Hippocampal formation (tissue), 2 donors: ENCODE measurements around the gene ZNF774.
"Not testable (repeated sequence)": the region's sequence is repeated elsewhere in the genome, so short reads cannot be mapped to it uniquely, and the experiment has no call there.

Source experiments
- DNase-seq, 2 donors: peaks; one replicate each; lab custom pipeline; 2025; lab: John Stamatoyannopoulos, UW

The ZNF774 gene

DNA sequence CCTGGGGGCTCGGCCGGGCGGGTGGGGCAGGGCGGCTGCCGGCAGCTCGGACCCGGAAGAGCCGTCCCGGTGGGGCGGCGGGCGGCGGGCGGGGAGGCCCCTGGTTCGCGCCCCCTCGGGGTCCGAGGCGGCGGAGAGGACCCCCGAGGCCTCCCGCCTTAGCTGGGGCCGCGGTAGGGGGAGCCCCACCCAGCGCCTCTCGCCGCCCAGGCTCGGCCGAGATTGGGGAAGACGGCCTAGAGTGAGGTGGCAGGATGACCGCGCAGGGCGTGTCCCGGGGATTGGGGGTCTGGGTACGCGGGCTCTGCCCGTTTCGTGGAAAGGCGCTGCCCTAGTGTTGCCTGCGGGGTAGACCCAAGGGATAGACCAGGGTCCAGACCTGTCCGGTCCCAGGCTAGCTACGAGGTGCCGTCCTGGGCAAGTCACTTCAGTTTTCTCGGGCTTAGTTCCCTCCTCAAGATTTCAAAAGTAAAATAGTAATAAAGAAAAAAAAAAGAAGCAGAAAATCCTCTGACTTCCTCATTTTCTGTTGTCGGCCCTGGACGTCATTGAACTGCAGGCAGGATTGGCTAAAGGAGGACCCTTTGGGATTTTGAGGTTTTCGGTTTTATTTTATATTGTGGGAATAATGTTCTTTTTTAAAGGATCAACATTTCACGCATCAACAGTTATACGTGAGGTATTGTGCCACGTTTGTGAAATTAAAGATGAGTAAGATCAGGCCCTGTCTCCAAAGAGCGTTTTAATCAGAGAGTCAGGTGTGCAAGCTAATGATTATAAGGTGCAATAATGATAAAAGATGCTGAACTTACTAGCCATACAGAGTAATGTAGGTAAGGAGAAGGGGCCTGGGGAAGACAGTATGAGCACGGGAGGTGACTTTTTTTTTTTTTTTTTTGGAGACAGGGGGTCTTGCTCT lies 36.6 kb downstream of the ZNF774 start:
- DNase-seq = no peak

DNA sequence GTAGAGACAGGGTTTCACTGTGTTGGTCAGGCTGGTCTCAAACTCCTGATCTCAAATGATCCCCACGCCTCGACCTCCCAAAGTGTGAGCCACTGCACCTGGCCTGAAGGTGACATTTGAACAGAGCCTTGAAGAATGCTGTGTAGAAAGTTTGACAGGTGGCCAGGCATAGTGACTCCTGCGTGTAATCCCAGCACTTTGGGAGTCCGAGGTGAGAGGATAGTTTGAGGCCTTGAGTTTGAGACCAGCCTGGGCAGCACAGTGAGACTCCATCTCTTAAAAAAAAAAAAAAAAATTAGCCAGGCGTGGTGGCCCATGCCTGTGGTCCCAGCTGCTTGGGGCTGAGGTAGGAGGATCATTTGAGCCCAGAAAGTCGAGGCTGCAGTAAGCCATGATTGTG lies 37.4 kb downstream of the ZNF774 start:
- no peak for DNase-seq

- DNase-seq = no peak
Observed at GRCh38 chr15:90393040-90393439, 41.0 kb downstream of the ZNF774 start.

DNA sequence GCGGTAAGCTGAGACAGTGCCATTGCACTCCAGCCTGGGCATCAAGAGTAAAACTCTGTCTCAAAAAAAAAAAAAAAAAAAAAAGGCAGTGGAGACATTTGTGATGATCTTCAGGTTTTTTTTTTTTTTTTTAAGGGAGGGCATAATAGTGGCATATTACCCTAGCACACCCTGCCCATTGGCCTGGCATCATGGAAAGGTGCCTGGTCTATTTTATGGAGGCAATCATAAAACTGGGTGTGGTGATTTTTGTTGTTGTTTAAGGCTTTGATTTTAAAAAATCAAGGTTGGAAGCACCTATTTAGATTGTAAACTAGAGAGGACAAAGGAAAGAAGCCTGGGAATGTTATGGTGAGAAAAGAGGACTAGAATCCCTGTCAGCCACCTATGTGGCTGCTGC lies 42.0 kb downstream of the ZNF774 start:
- no peak for DNase-seq

GRCh38 chr15:90394748-90395442 lies 42.8 kb downstream of the ZNF774 start:
- DNase-seq = no peak

DNA sequence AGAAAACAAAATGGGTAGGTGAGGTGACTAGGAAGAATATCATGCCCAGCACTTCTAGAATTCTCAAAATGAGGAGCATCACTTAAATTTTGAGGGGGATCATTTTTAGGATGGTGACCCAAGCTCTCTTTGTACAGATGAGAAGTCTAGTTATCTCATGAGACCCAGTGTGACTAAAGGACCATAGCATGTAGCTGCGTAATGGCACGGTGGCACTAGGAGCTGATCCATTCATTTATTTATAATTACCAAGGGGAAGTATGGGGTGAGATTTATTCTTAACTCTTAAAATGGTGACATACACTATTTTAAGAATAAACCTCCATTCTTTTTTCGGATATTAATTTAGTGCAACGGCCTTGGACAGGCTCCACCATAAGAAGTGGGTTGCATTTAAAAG lies 44.2 kb downstream of the ZNF774 start:
- DNase-seq = no peak

DNA sequence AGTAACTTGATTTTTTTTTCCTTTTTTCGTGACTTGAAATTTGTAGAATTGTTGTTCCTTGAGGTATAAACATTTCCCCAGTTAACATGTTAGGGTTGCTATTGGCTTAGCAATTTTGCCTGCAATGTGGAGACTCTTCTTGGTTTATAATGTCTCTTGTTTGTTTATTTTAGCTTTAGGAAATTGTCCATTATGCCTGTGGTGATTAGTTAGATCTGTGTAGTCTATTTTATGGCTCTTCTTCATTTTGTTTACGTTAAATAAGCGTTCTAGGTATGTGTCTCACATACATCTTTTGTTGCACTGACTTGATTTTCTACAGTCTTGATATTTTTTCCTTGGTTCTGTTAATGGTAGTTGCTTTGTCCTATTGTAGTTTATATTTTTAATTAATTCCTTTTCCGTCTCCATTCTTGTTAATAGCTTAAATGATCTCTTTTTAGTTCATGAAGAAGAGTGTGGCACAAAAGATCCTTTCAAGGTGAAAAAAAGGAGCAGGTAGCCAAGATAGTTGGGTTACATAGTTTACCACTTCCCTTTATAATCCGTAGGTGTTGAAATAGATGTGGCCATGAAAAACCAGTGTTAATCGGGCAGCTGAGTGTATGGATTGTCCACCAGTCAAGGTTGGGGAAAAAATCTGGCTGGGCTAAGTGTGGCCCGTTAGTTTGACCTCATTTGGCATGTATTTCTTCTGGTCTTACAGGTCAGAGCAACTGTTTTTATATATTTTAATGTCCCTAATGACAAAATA lies 48.1 kb downstream of the ZNF774 start:
- DNase-seq = no peak

DNA sequence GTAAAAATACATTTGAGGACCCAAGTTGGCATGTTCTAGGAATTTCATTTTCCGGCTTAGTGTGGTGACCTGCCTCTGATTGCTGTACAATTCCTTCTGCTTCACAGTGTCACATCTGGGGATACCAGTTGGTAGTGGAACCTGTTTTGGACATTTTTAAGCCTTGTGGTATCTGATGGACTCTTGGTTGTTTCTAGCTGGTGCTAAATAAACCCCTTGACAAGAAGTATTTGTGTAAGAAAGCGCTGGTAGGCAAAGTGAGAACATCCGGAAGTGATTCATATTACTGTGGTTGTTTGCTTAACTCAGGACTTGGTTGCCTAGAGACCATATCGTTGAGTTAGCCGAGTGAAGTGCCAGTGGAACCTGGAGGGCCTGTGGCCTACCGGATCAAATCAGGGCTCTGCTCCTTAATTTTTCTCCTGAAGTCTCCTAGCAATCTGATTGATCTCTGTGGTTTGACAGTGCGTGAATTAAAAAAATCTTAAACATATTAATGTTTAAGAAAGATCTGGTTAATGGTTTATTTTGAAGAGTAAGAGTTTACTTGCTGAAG lies 48.8 kb downstream of the ZNF774 start:
- no peak for DNase-seq

DNA sequence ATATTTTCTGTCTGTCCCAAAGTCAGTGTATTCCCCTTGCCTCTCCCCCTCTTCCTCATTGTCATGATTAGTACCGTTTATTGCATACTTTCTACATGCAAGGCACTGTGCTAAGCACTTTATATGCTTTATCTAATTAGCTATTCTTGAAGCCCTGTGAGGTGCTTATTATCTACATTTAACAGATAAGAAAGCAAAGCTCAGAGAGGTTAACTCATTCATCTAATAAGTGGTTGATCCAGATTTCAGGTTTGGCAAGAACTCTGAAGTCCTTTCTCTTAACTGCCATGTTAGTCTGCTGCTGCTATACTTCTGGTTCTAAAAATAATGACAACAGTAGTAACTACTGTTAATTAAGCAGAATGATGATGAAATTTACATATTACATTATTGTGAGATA lies 49.4 kb downstream of the ZNF774 start:
- no peak for DNase-seq

- DNase-seq = no peak
Observed at GRCh38 chr15:90402223-90402622, 50.1 kb downstream of the ZNF774 start.

DNA sequence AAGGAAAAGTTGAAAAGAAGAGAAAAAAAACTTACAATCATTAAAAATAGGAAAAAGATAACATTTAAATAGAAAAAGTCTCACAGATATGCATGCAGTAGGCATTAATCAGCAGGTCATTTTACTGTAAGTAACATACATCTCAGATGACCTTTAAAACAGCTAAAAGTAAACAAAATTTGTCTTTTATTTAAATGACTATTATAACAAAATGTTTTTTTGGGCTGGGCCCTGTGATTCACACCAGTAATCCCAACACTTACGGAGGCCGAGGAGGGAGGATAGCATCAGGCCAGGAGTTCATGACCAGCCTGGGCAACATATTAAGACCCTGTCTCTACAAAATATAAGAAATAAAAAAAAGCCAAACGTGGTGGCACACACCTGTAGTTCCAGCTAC lies 50.7 kb downstream of the ZNF774 start:
- DNase-seq = no peak

DNA sequence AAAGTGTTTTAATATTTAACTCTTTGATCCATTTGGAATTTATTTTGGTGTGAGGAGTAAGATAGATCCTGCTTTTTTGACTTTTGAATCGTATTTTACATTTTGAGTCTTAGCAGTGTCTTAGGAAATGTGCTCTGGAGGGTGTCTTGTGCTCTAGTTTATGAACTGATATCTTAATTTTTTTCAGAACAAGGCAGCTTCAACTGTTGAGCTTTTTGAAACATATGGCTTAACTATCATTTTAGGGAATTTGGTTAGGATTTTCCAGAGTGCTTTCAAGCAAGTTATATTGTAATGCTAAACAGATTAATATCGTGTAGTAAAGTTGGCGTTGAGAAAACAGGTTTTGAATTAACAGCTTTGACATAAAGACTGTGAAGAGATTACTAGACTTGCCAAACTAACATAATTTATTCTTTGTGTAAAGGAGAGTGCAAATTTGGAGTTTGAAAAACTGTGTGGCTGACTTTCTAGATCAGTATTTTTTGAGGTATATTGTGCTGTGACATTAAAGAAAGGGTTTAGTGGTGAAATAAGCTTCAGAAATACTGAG lies 53.0 kb downstream of the ZNF774 start:
- DNase-seq = no peak

- DNase-seq = no peak
Observed at GRCh38 chr15:90407336-90407735, 55.3 kb downstream of the ZNF774 start.

DNA sequence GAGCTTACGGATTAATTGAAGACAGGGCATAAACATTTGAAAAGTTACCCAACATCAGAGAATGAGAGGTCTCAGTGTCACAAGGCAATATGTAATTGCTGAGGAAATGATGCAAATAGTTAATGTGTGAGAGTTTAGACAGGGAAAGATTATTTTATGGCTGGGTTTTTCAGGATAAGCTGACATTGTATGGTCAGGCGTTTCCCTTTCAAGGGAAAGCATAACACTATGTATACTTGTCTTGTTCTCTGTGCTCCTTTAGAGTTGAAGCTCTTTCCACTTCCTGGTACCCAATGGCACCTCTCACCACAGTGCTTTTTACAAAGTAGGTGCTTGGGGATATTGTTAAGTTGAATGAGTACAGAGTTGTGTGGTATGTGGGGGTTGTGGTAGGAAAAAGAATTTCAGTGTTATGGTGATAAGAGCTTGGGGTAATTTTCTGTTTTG lies 55.8 kb downstream of the ZNF774 start:
- no peak for DNase-seq

GRCh38 chr15:90408657-90409056 lies 56.6 kb downstream of the ZNF774 start:
- DNase-seq = no peak

- not testable (repeated sequence) for DNase-seq
Observed at GRCh38 chr15:90409587-90409986, 57.5 kb downstream of the ZNF774 start.

GRCh38 chr15:90410316-90410715 lies 58.2 kb downstream of the ZNF774 start:
- not testable (repeated sequence) for DNase-seq

GRCh38 chr15:90411176-90411575 lies 59.1 kb downstream of the ZNF774 start:
- DNase-seq = no peak
